Gastrocnemius medialis (tissue), 4 donors: ENCODE results near the gene PRKN.
"Not testable (repeated sequence)": the region's sequence is repeated elsewhere in the genome, so short reads cannot be mapped to it uniquely, and the experiment has no call there.

Experiments
- POLR2A ChIP-seq, 2 donors: fragments of 450-650 bp; IDR thresholded peaks; one replicate each; pipeline ENCODE4 v1.6.1; 2017; ENCODE audit warnings: antibody characterized with exemption in 2 of 2, mild to moderate bottlenecking in 2 of 2, moderate library complexity in 2 of 2
- TF ChIP-seq, protein P1 (sequence below), 5 experiments: fragments of 450-650 bp in 3 of 5; fragments of 200-600 bp in 2 of 5; sonication (generic) in 2 of 5; IDR thresholded peaks in 4 of 5; conservative IDR thresholded peaks in 1 of 5; 1 replicate in 4 of 5; 2 replicates in 1 of 5; pipeline ENCODE4 v1.5.1; 2016 to 2019; ENCODE audit warnings: antibody characterized with exemption in 5 of 5, mild to moderate bottlenecking in 3 of 5, moderate library complexity in 3 of 5

DNA sequence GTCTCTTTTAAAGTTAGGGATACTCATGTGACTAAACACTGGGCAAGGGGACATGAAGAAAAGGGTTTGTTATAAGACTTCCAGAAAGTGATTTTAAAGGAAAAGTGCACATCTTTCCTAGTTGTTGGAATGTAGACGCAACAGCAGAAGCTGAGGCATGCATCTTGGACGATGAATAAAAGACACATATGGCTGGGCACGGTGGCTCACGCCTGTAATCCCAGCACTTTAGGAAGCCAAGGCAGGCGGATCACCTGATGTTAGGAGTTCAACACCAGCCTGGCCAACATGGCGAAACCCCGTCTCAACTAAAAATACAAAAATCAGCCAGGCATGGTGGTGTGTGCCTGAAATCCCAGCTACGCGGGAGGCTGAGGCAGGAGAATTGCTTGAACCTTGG lies 905.4 kb downstream of the PRKN start:
- TF ChIP-seq POLR2A (IDR thresholded peaks at IDR 0.05): not testable (repeated sequence)
- TF ChIP-seq, protein P1, sequence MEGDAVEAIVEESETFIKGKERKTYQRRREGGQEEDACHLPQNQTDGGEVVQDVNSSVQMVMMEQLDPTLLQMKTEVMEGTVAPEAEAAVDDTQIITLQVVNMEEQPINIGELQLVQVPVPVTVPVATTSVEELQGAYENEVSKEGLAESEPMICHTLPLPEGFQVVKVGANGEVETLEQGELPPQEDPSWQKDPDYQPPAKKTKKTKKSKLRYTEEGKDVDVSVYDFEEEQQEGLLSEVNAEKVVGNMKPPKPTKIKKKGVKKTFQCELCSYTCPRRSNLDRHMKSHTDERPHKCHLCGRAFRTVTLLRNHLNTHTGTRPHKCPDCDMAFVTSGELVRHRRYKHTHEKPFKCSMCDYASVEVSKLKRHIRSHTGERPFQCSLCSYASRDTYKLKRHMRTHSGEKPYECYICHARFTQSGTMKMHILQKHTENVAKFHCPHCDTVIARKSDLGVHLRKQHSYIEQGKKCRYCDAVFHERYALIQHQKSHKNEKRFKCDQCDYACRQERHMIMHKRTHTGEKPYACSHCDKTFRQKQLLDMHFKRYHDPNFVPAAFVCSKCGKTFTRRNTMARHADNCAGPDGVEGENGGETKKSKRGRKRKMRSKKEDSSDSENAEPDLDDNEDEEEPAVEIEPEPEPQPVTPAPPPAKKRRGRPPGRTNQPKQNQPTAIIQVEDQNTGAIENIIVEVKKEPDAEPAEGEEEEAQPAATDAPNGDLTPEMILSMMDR (IDR thresholded peaks at IDR 0.05 in 4 of 5, conservative IDR thresholded peaks at IDR 0.05 in 1 of 5): not testable (repeated sequence)
